HCT116 (cell line): Measurements from ENCODE around the gene NOP16. TPM values are rescaled to one million over a fixed set of nuclear protein-coding genes. Genes with fewer than 3 reads are reported as not detected.

Experiments used
- ATAC-seq: fragments of 200-7000 bp; cut with Tn5 transposase; 2 replicates; pipeline ENCODE4 v1.9.1; 2020; ENCODE audit warnings: mild to moderate bottlenecking, moderate library complexity
- BruUV-seq: library from RNA; stranded (reverse); fragments of 400-500 nt; replicated peaks from 2 replicates; lab custom pipeline; 2021; lab: Mats Ljungman, UMichigan
- CTCF ChIA-PET: fragments of 300-600 bp; sonication (Branson Sonifier 250); formaldehyde crosslinking; loops from one replicate; lab custom pipeline; 2021; ENCODE audit warnings: antibody characterized with exemption; lab: Charles Lee
- POLR2A ChIA-PET: fragments of 300-600, 350-600 bp; sonication (Branson Sonifier 250); formaldehyde crosslinking; loops from one replicate; lab custom pipeline; 2021; ENCODE audit warnings: antibody characterized with exemption; lab: Charles Lee
- RAD21 ChIA-PET, 2 experiments: fragments of 300-600 bp; sonication (Branson Sonifier 250); formaldehyde crosslinking; loops; one replicate each; lab custom pipeline; 2023; ENCODE audit warnings: low total read pairs in 2 of 2; ENCODE audit not compliant: uncharacterized antibody in 2 of 2, unreplicated experiment in 2 of 2, low non-redundant PET in 1 of 2; lab: Charles Lee
- DNase-seq: peaks from one replicate; pipeline ENCODE4 v3.0.0-alpha.2; 2010; ENCODE audit warnings: low read depth, low spot score
- H2AFZ ChIP-seq: fragments of 200-600 bp; shearing (Covaris generic), sonication (generic); 2 replicates; pipeline ENCODE4 v1.6.1; 2017; ENCODE audit warnings: low read depth, mixed run types, mixed read lengths, antibody characterized with exemption, low read length; ENCODE audit not compliant: poor library complexity, severe bottlenecking
- H3K27ac ChIP-seq: 2 replicates; pipeline ENCODE4 v1.5.1; 2012; ENCODE audit warnings: low read depth, low read length
- H3K27me3 ChIP-seq: fragments of 200-600 bp; sonication (generic); 2 replicates; pipeline ENCODE4 v1.6.1; 2016; ENCODE audit warnings: mixed run types, low read length, mixed read lengths; ENCODE audit not compliant: insufficient read depth
- H3K36me3 ChIP-seq, 2 experiments: fragments of 200-500 bp in 1 of 2; fragments of 200-600 bp in 1 of 2; sonication (Bioruptor generic) in 1 of 2; sonication (generic) in 1 of 2; 2 replicates each; pipeline versions ENCODE4 v1.5.1 to v1.6.1; 2014 to 2016; ENCODE audit warnings: low read length in 2 of 2, inconsistent platforms in 1 of 2, mixed read lengths in 1 of 2, mixed run types in 1 of 2; ENCODE audit not compliant: insufficient read depth in 2 of 2, control insufficient read depth in 1 of 2
- H3K4me1 ChIP-seq, 2 experiments: fragments of 200-600 bp in 1 of 2; sonication (generic) in 1 of 2; 2 replicates each; pipeline versions ENCODE4 v1.5.1 to v1.6.1; 2012 to 2017; ENCODE audit warnings: low read length in 2 of 2, inconsistent platforms in 1 of 2, mild to moderate bottlenecking in 1 of 2, mixed read lengths in 1 of 2, mixed run types in 1 of 2, moderate library complexity in 1 of 2; ENCODE audit not compliant: insufficient read depth in 2 of 2, control insufficient read depth in 1 of 2
- H3K4me2 ChIP-seq: fragments of 200-600 bp; sonication (generic); 2 replicates; pipeline ENCODE4 v1.6.1; 2017; ENCODE audit warnings: mixed run types, low read length, mixed read lengths
- H3K4me3 ChIP-seq, 2 experiments: fragments of 200-600 bp in 1 of 2; sonication (generic) in 1 of 2; replicated peaks in 1 of 2; 2 replicates each; pipeline ENCODE4 v1.5.1; 2011 to 2016; ENCODE audit warnings: low read length in 2 of 2, control low read depth in 1 of 2, low read depth in 1 of 2, mild to moderate bottlenecking in 1 of 2, mixed read lengths in 1 of 2, mixed run types in 1 of 2
- H3K79me2 ChIP-seq: fragments of 200-600 bp; sonication (generic); 2 replicates; pipeline ENCODE4 v1.6.1; 2017; ENCODE audit warnings: mild to moderate bottlenecking, mixed run types, low read length, moderate library complexity, mixed read lengths; ENCODE audit not compliant: insufficient read depth
- H3K9ac ChIP-seq: fragments of 200-600 bp; sonication (generic); 2 replicates; pipeline ENCODE4 v1.6.1; 2016; ENCODE audit warnings: low read length, mixed read lengths
- H3K9me2 ChIP-seq: fragments of 200-600 bp; sonication (generic), shearing (Covaris generic); 2 replicates; pipeline ENCODE4 v1.6.1; 2017; ENCODE audit warnings: mixed run types, mild to moderate bottlenecking, moderate library complexity; ENCODE audit not compliant: insufficient read depth
- H3K9me3 ChIP-seq, 2 experiments: fragments of 200-500 bp in 1 of 2; fragments of 200-600 bp in 1 of 2; sonication (Bioruptor generic) in 1 of 2; sonication (generic) in 1 of 2; 2 replicates each; pipeline ENCODE4 v1.6.1; 2014 to 2017; ENCODE audit warnings: low read length in 2 of 2, mixed read lengths in 2 of 2, inconsistent platforms in 1 of 2, low read depth in 1 of 2, mild to moderate bottlenecking in 1 of 2, mixed run types in 1 of 2, moderate library complexity in 1 of 2; ENCODE audit not compliant: control insufficient read depth in 1 of 2, insufficient read depth in 1 of 2
- H4K20me1 ChIP-seq: fragments of 200-600 bp; sonication (generic), shearing (Covaris generic); 2 replicates; pipeline ENCODE4 v1.6.1; 2017; ENCODE audit warnings: mixed run types, mild to moderate bottlenecking, moderate library complexity; ENCODE audit not compliant: insufficient read depth
- ATF3 ChIP-seq: IDR thresholded peaks from 2 replicates; pipeline ENCODE4 v1.6.1; 2012
- CBX3 ChIP-seq: IDR thresholded peaks from 2 replicates; pipeline ENCODE4 v1.6.1; 2012; ENCODE audit warnings: low read depth
- CEBPB ChIP-seq: IDR thresholded peaks from 2 replicates; pipeline ENCODE4 v1.6.1; 2012; ENCODE audit warnings: low read depth
- CTCF ChIP-seq, 3 experiments: fragments of 200-600 bp in 1 of 3; sonication (generic) in 1 of 3; IDR thresholded peaks in 2 of 3; conservative IDR thresholded peaks in 1 of 3; 2 replicates each; pipeline ENCODE4 v1.5.1; 2012 to 2017; ENCODE audit warnings: low read depth in 2 of 3, low read length in 2 of 3, antibody characterized with exemption in 1 of 3, borderline replicate concordance in 1 of 3, control low read depth in 1 of 3, mild to moderate bottlenecking in 1 of 3, mixed read lengths in 1 of 3, mixed run types in 1 of 3, moderate library complexity in 1 of 3; ENCODE audit not compliant: insufficient read depth in 1 of 3
- EZH2 ChIP-seq: fragments of 200-600 bp; sonication (generic); IDR thresholded peaks from 2 replicates; pipeline ENCODE4 v1.6.1; 2017; ENCODE audit warnings: antibody characterized with exemption, mixed run types
- EZH2phosphoT487 ChIP-seq: fragments of 200-600 bp; IDR thresholded peaks from 2 replicates; pipeline ENCODE4 v1.6.1; 2018; ENCODE audit warnings: antibody characterized with exemption, borderline replicate concordance
- JUND ChIP-seq: IDR thresholded peaks from 2 replicates; pipeline ENCODE4 v1.6.1; 2012
- POLR2A ChIP-seq: IDR thresholded peaks from 2 replicates; pipeline ENCODE4 v1.7.0; 2011; ENCODE audit warnings: borderline replicate concordance; ENCODE audit not compliant: insufficient read depth, insufficient read length; ENCODE audit errors: extremely low read depth
- POLR2AphosphoS5 ChIP-seq: IDR thresholded peaks from 2 replicates; pipeline ENCODE4 v1.6.1; 2011; ENCODE audit warnings: mild to moderate bottlenecking, low read depth, low read length, moderate library complexity
- RAD21 ChIP-seq: IDR thresholded peaks from 2 replicates; pipeline ENCODE4 v1.6.1; 2012; ENCODE audit warnings: low read depth, mild to moderate bottlenecking
- REST ChIP-seq: IDR thresholded peaks from 2 replicates; pipeline ENCODE4 v1.6.1; 2012; ENCODE audit warnings: low read depth
- SP1 ChIP-seq: IDR thresholded peaks from 2 replicates; pipeline ENCODE4 v1.6.1; 2012; ENCODE audit warnings: low read depth
- SRF ChIP-seq: IDR thresholded peaks from 2 replicates; pipeline ENCODE4 v1.6.1; 2012; ENCODE audit warnings: low read depth
- TCF7L2 ChIP-seq: IDR thresholded peaks from 2 replicates; pipeline ENCODE4 v1.7.0; 2011; ENCODE audit warnings: borderline replicate concordance, inconsistent platforms; ENCODE audit not compliant: insufficient read depth, insufficient read length; ENCODE audit errors: extremely low read depth
- ZBTB33 ChIP-seq: IDR thresholded peaks from 2 replicates; pipeline ENCODE4 v1.6.1; 2011; ENCODE audit warnings: mild to moderate bottlenecking, low read length, moderate library complexity; ENCODE audit not compliant: insufficient replicate concordance; ENCODE audit errors: extremely low read depth
- ZFX ChIP-seq: fragments of 450-650 bp; IDR thresholded peaks from 2 replicates; pipeline ENCODE4 v1.6.1; 2017
- ZNF274 ChIP-seq: fragments of 200-500 bp; sonication (Bioruptor generic); IDR thresholded peaks from 2 replicates; pipeline ENCODE4 v1.6.1; 2014; ENCODE audit warnings: mild to moderate bottlenecking, low read depth, low read length, inconsistent platforms
- intact Hi-C: fragments of 100-400 bp; cut with micrococcal nuclease; formaldehyde crosslinking; loops from 2 replicates; pipeline ENCODE4 v1.10.0; 2022
- total RNA-seq: library from RNA; stranded (reverse); gene quantifications from one replicate; pipeline ENCODE4 v1.2.1, GENCODE V29; 2021; ENCODE audit not compliant: unreplicated experiment

Gene NOP16
- total RNA-seq, 1 experiment from 2014 or later: 67.1 TPM

- TF ChIP-seq ZBTB33 (no peak), ATF3 (no peak), ZNF274 (no peak), TCF7L2 (no peak)
Measured at GRCh38 chr5:176339304-176339703, 49.1 kb downstream of the NOP16 start (continued).

- no TSS peak for BruUV-seq
- no peaks in the 10 kb centered on the region for H3K9me2 ChIP-seq
- H3K9me3 ChIP-seq: no peaks in the 10 kb centered on the region
- no peak overlapping the region for H3K4me3 ChIP-seq
- no peak overlapping the region for H3K27ac ChIP-seq
- ChIA-PET RAD21 (no interaction called here), CTCF (no interaction called here), POLR2A (no interaction called here)
- H3K36me3 ChIP-seq: no peaks in the 10 kb centered on the region
- ATAC-seq: no peak
- no peak overlapping the region for H3K4me2 ChIP-seq
- no peaks in the 10 kb centered on the region for H3K79me2 ChIP-seq
- TF ChIP-seq POLR2AphosphoS5 (no peak), RAD21 (no peak), REST (no peak), SP1 (no peak), CTCF (IDR thresholded peaks at IDR 0.05 in 2 of 3, conservative IDR thresholded peaks at IDR 0.05 in 1 of 3; ENCODE audit: borderline replicate concordance in 1 of 3, insufficient read depth in 1 of 3, low read depth in 2 of 3, low read length in 2 of 3) (no peak), EZH2phosphoT487 (no peak), POLR2A (no peak), JUND (no peak), EZH2 (no peak), CBX3 (no peak), ZNF274 (no peak), ZFX (no peak), ATF3 (no peak), SRF (no peak), TCF7L2 (no peak), CEBPB (no peak)
- no peak overlapping the region for H2AFZ ChIP-seq
- no peak for DNase-seq
- intact Hi-C loops: no loop called here
- no peak overlapping the region for H3K9ac ChIP-seq
- no peaks in the 10 kb centered on the region for H3K27me3 ChIP-seq
- H3K4me1 ChIP-seq: no peaks in the 10 kb centered on the region
- H4K20me1 ChIP-seq: no peaks in the 10 kb centered on the region
Measured at GRCh38 chr5:176337913-176338312, 50.5 kb downstream of the NOP16 start.
